Ascending aorta (tissue), 2 donors: Measurements from ENCODE around the gene INHBE. TPM values are rescaled to one million over a fixed set of nuclear protein-coding genes. Genes with fewer than 3 reads are reported as not detected.
A peak's percentile ranks its signal among the peaks of the same experiment; 100 is the strongest.

Source experiments
- DNase-seq, 2 donors: peaks; one replicate each; pipeline ENCODE4 v3.0.0-alpha.2; 2019; ENCODE audit warnings: low spot score in 2 of 2
- H3K27ac ChIP-seq, 2 donors: fragments of 200-600 bp; sonication (generic); one replicate each; pipeline ENCODE4 v1.5.1; 2016 to 2017; ENCODE audit warnings: mild to moderate bottlenecking in 1 of 2
- H3K27me3 ChIP-seq: fragments of 200-600 bp; sonication (generic); one replicate; pipeline ENCODE4 v1.5.1; 2017
- H3K36me3 ChIP-seq, 2 donors: fragments of 200-600 bp; sonication (generic); one replicate each; pipeline ENCODE4 v1.5.1; 2016
- H3K4me1 ChIP-seq, 2 donors: fragments of 200-600 bp; sonication (generic); one replicate each; pipeline ENCODE4 v1.5.1; 2016 to 2017; ENCODE audit warnings: mild to moderate bottlenecking in 1 of 2
- H3K4me3 ChIP-seq, 2 donors: fragments of 200-600 bp; sonication (generic); one replicate each; pipeline ENCODE4 v1.5.1; 2016 to 2017; ENCODE audit warnings: mild to moderate bottlenecking in 1 of 2
- H3K9me3 ChIP-seq, 2 donors: fragments of 200-600 bp; sonication (generic); one replicate each; pipeline ENCODE4 v1.5.1; 2016
- intact Hi-C: fragments of 100-400 bp; cut with DNase I; formaldehyde crosslinking; loops from one replicate; pipeline ENCODE4 v1.15.1; 2023
- total RNA-seq: library from RNA; depleted of rRNA; stranded (reverse); fragments of >200 nt; gene quantifications from one replicate; pipeline ENCODE4 v1.1.0, GENCODE V29; 2016
- TF ChIP-seq, protein P1 (sequence below), 3 experiments: fragments of 200-600 bp in 2 of 3; fragments of 450-650 bp in 1 of 3; sonication (generic) in 2 of 3; IDR thresholded peaks; one replicate each; pipeline ENCODE4 v1.5.1; 2016 to 2019; ENCODE audit warnings: antibody characterized with exemption in 3 of 3, mild to moderate bottlenecking in 1 of 3, moderate library complexity in 1 of 3

Gene INHBE
- total RNA-seq, 1 donor from 2014 or later, result not detected

GRCh38 chr12:57446292-57446960, 8.7 kb upstream of the INHBE start:
- no peaks in the 10 kb centered on the region for H3K9me3 ChIP-seq
- H3K4me1 ChIP-seq, result peaks cover 0 to 4% of the 10 kb centered on the region in 2 donors
- H3K4me3 ChIP-seq, result no peak overlapping the region
- no peak overlapping the region for H3K27ac ChIP-seq
- no peaks in the 10 kb centered on the region for H3K27me3 ChIP-seq
- TF ChIP-seq, protein P1, sequence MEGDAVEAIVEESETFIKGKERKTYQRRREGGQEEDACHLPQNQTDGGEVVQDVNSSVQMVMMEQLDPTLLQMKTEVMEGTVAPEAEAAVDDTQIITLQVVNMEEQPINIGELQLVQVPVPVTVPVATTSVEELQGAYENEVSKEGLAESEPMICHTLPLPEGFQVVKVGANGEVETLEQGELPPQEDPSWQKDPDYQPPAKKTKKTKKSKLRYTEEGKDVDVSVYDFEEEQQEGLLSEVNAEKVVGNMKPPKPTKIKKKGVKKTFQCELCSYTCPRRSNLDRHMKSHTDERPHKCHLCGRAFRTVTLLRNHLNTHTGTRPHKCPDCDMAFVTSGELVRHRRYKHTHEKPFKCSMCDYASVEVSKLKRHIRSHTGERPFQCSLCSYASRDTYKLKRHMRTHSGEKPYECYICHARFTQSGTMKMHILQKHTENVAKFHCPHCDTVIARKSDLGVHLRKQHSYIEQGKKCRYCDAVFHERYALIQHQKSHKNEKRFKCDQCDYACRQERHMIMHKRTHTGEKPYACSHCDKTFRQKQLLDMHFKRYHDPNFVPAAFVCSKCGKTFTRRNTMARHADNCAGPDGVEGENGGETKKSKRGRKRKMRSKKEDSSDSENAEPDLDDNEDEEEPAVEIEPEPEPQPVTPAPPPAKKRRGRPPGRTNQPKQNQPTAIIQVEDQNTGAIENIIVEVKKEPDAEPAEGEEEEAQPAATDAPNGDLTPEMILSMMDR (IDR thresholded peaks at IDR 0.05), result no peak
- no peaks in the 10 kb centered on the region for H3K36me3 ChIP-seq
- intact Hi-C loops, result no loop called here
- DNase-seq, result no peak

DNA sequence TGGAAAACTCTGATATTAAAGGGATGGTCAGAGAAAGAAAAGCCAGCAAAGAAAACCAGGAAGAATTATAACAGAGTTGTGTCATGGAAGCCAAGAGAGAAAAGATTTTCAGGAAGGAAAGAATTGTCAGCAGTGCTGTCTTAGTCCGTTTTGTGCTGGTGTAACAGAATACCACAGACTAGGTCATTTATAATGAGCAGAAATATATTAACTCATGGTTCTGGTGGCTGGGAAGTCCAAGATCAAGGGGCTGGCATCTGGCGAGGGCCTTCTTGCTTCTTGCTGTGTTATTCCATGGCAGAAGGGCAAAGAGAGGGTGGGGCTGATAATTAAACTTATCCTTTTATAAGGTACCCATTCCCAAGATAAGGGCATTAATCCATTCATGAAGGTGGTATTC, 6.4 kb upstream of the INHBE start:
- Histone ChIP-seq H3K9me3 (no peaks in the 10 kb centered on the region), H3K4me1 (peaks cover 0 to 18% of the 10 kb centered on the region in 2 donors), H3K4me3 (no peak overlapping the region), H3K36me3 (no peaks in the 10 kb centered on the region), H3K27ac (no peak overlapping the region), H3K27me3 (no peaks in the 10 kb centered on the region)
- intact Hi-C loops, result no loop called here
- DNase-seq, result no peak
- TF ChIP-seq, protein P1 (IDR thresholded peaks at IDR 0.05), result no peak

- H3K27ac ChIP-seq, result no peak overlapping the region
- H3K36me3 ChIP-seq, result no peaks in the 10 kb centered on the region
- no peak overlapping the region for H3K4me3 ChIP-seq
- TF ChIP-seq, protein P1 (IDR thresholded peaks at IDR 0.05), result no peak
- intact Hi-C loops, result no loop called here
- peaks cover 0 to 18% of the 10 kb centered on the region in 2 donors for H3K4me1 ChIP-seq
- no peak for DNase-seq
- no peaks in the 10 kb centered on the region for H3K27me3 ChIP-seq
- no peaks in the 10 kb centered on the region for H3K9me3 ChIP-seq
These were observed 5.7 kb upstream of the INHBE start for GRCh38 chr12:57449375-57449774.

DNA sequence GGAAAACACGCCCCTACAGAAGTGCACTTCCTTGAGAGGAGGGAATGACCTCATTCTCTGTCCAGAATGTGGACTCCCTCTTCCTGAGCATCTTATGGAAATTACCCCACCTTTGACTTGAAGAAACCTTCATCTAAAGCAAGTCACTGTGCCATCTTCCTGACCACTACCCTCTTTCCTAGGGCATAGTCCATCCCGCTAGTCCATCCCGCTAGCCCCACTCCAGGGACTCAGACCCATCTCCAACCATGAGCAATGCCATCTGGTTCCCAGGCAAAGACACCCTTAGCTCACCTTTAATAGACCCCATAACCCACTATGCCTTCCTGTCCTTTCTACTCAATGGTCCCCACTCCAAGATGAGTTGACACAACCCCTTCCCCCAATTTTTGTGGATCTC, 5.0 kb upstream of the INHBE start:
- H3K4me3 ChIP-seq, result no peak overlapping the region
- H3K9me3 ChIP-seq, result no peaks in the 10 kb centered on the region
- no peaks in the 10 kb centered on the region for H3K36me3 ChIP-seq

GRCh38 chr12:57451233-57451778, 3.8 kb upstream of the INHBE start:
- peaks cover 0 to 18% of the 10 kb centered on the region in 2 donors for H3K4me1 ChIP-seq
- DNase-seq, result no peak
- no peak overlapping the region for H3K4me3 ChIP-seq
- H3K27me3 ChIP-seq, result no peaks in the 10 kb centered on the region
- intact Hi-C loops, result loop anchor here (5.0 kb wide), 1 partner anchor 79 kb away; no protein-coding TSS in a partner anchor
- no peaks in the 10 kb centered on the region for H3K9me3 ChIP-seq
- H3K36me3 ChIP-seq, result no peaks in the 10 kb centered on the region
- TF ChIP-seq, protein P1 (IDR thresholded peaks at IDR 0.05), result no peak
- peak overlapping the region; percentile 85 to 97 for H3K27ac ChIP-seq

More for the DNA sequence above, 5.0 kb upstream of the INHBE start:
- intact Hi-C loops, result loop anchor here (5.0 kb wide), 1 partner anchor 78 kb away; no protein-coding TSS in a partner anchor
- no peak for DNase-seq
- TF ChIP-seq, protein P1 (IDR thresholded peaks at IDR 0.05), result no peak
- H3K4me1 ChIP-seq, result peaks cover 0 to 18% of the 10 kb centered on the region in 2 donors
- no peaks in the 10 kb centered on the region for H3K27me3 ChIP-seq
- no peak overlapping the region for H3K27ac ChIP-seq
